Neural crest cell (in vitro differentiated cells): ENCODE data around the gene SHE. TPM values are rescaled to one million over a fixed set of nuclear protein-coding genes. Genes with fewer than 3 reads are reported as not detected.

Experiments
- DNase-seq: peaks from one replicate; pipeline ENCODE4 v3.0.0; 2021; ENCODE audit warnings: low read depth, mixed read lengths, low spot score
- H3K27ac Mint-ChIP-seq: one replicate; pipeline ENCODE4 v1.8.0; 2021; ENCODE audit warnings: mild to moderate bottlenecking, mixed read lengths; ENCODE audit not compliant: unreplicated experiment
- H3K27me3 Mint-ChIP-seq: 2 replicates; pipeline ENCODE4 v1.8.0; 2021; ENCODE audit warnings: low read depth, mild to moderate bottlenecking, mixed read lengths
- H3K36me3 Mint-ChIP-seq: 2 replicates; pipeline ENCODE4 v1.8.0; 2021; ENCODE audit warnings: low read depth, mild to moderate bottlenecking, mixed read lengths
- H3K4me1 Mint-ChIP-seq: 2 replicates; pipeline ENCODE4 v1.8.0; 2021; ENCODE audit warnings: mixed read lengths
- H3K4me3 Mint-ChIP-seq: one replicate; pipeline ENCODE4 v1.8.0; 2021; ENCODE audit warnings: mild to moderate bottlenecking, mixed read lengths
- H3K9me3 Mint-ChIP-seq: 2 replicates; pipeline ENCODE4 v1.8.0; 2021; ENCODE audit warnings: mixed read lengths
- CTCF ChIP-seq: fragments of 200-600 bp; sonication (generic); conservative IDR thresholded peaks from 2 replicates; pipeline ENCODE4 v1.5.0; 2021; ENCODE audit warnings: antibody characterized with exemption, mild to moderate bottlenecking
- total RNA-seq: library from RNA; stranded (reverse); gene quantifications from 2 replicates; pipeline ENCODE4 v1.2.1, GENCODE V29; 2021

Gene SHE
- total RNA-seq, 1 donor from 2014 or later: 0.19 TPM

GRCh38 chr1:154476791-154477190 lies 25.4 kb downstream of the SHE start:
- H3K27ac Mint-ChIP-seq: no peak overlapping the region
- TF ChIP-seq CTCF: no peak

DNA sequence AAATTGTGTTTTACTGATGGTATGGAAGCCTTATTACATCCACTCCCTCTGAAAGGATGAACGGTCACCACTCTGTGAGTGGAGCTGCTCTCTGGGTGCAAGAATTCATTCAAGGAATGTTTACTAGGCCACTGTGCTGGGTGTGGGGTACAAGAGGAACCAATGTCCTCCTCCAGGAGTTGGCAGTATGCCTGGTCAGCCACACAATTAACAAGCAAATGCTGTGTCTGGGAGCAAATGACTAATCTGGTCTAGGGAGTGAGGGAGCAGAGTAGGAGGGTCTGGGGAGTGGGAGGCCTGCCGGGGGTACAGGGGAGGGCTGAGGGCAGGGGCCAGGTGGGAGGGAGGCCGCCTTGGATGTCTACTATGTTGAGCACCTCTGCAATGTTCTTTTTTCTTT lies 27.4 kb downstream of the SHE start:
- H3K4me1 Mint-ChIP-seq: peaks cover 1% of the 10 kb centered on the region
- DNase-seq: no peak
- no peaks in the 10 kb centered on the region for H3K36me3 Mint-ChIP-seq
- no peak for TF ChIP-seq CTCF
- H3K27me3 Mint-ChIP-seq: no peaks in the 10 kb centered on the region
- no peak overlapping the region for H3K4me3 Mint-ChIP-seq
- H3K9me3 Mint-ChIP-seq: no peaks in the 10 kb centered on the region
- H3K27ac Mint-ChIP-seq: no peak overlapping the region

More at GRCh38 chr1:154476791-154477190, 25.4 kb downstream of the SHE start:
- H3K9me3 Mint-ChIP-seq: no peaks in the 10 kb centered on the region
- no peak overlapping the region for H3K4me3 Mint-ChIP-seq
- H3K4me1 Mint-ChIP-seq: peaks cover 15% of the 10 kb centered on the region
- no peak for DNase-seq
- no peaks in the 10 kb centered on the region for H3K36me3 Mint-ChIP-seq
- no peaks in the 10 kb centered on the region for H3K27me3 Mint-ChIP-seq

- Mint-ChIP-seq H3K4me1 (no peaks in the 10 kb centered on the region), H3K27me3 (no peaks in the 10 kb centered on the region), H3K27ac (no peak overlapping the region), H3K36me3 (no peaks in the 10 kb centered on the region), H3K4me3 (no peak overlapping the region), H3K9me3 (no peaks in the 10 kb centered on the region)
- no peak for TF ChIP-seq CTCF
- no peak for DNase-seq
Observed at GRCh38 chr1:154471304-154471703, 30.9 kb downstream of the SHE start.

- no peaks in the 10 kb centered on the region for H3K27me3 Mint-ChIP-seq
- H3K4me1 Mint-ChIP-seq: no peaks in the 10 kb centered on the region
- no peaks in the 10 kb centered on the region for H3K36me3 Mint-ChIP-seq
- no peak for DNase-seq
- H3K4me3 Mint-ChIP-seq: no peak overlapping the region
- no peaks in the 10 kb centered on the region for H3K9me3 Mint-ChIP-seq
- H3K27ac Mint-ChIP-seq: no peak overlapping the region
- TF ChIP-seq CTCF: no peak
Observed at GRCh38 chr1:154469844-154470560, 32.2 kb downstream of the SHE start.

DNA sequence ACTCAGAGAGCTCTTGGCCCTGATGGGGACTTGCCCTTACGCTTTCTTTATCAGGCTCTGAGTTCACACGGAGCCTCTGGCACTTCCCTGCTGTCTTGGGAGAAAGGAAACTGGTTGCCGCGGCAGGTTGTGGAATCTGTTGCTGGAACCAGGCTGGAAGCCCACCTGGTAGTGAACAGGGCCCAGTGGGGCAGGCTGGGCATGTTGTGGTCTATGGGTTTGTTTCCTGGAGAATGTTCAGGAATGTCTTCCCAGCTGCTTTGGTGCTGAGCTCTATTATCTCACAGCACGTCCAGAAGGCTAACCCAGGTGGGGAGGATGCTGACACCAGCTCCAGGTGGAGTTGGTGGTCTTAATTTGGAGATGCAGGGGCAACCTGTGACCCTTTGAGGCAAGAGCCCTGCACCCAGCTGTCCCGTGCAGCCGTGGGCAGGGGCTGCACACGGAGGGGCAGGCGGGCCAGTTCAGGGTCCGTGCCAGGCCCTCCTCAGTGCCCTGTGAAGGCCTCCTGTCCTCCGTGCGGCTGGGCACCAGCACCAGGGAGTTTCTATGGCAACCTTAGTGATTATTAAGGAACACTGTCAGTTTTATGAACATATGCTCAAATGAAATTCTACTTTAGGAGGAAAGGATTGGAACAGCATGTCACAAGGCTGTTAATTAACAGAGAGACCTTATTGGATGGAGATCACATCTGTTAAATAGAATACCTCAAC lies 33.5 kb downstream of the SHE start:
- TF ChIP-seq CTCF: no peak
- Mint-ChIP-seq H3K27ac (no peak overlapping the region), H3K9me3 (no peaks in the 10 kb centered on the region), H3K4me1 (no peaks in the 10 kb centered on the region), H3K27me3 (no peaks in the 10 kb centered on the region), H3K4me3 (no peak overlapping the region), H3K36me3 (no peaks in the 10 kb centered on the region)
- no peak for DNase-seq
